Measurements from ENCODE around the gene GEMIN5.
"Not testable (repeated sequence)": the region's sequence is repeated elsewhere in the genome, so short reads cannot be mapped to it uniquely, and the experiment has no call there.

Gene GEMIN5

DNA sequence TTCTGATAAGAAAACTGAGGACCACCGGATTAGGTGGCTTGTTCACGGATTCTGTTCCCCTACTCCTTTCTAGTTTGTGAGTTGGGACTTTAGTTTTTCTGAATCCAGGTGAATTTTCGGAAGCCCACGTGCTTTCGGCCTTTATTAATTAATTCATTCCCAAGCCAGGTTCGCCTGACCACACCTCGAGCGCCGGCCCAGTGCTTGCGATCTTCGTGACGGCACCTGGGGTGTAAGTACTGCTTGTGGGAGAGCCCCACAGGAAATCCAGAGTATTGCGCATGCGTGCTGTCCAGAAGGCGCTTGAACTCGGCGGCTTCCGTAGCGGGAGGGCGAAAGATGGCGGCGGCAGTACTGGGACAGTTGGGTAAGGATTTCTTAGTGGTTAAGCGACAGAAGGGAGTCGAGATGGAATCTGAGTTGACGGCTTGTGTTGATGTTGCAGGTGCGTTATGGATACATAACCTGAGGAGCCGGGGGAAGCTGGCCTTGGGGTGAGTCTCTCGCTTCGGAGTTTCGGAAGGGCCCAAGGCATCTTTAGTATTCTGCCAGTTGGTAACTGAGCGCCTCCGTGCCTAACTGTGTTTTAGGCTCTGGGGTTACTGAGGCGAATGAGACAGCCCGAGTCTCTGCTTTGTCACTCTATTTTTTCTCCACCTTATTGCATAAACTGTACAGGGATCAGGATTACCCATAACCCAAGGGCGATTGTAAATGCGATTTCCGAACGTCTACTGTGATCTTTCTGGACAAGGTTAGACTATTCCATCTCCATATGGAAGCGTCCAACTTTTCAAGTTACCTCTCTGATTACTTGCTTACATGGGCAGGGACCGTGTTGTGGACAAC lies 3.0 kb upstream of the GEMIN5 start, which contains the start of gene MRPL22:
MRPL22 (plus strand) TSS at position 302 of the 849 bp plus-strand sequence; CDS start at position 340, 38 bp downstream.
- peak; percentile 95 for DNase-seq (ENCODE audit: low spot score)
- TF ChIP-seq, protein P1, sequence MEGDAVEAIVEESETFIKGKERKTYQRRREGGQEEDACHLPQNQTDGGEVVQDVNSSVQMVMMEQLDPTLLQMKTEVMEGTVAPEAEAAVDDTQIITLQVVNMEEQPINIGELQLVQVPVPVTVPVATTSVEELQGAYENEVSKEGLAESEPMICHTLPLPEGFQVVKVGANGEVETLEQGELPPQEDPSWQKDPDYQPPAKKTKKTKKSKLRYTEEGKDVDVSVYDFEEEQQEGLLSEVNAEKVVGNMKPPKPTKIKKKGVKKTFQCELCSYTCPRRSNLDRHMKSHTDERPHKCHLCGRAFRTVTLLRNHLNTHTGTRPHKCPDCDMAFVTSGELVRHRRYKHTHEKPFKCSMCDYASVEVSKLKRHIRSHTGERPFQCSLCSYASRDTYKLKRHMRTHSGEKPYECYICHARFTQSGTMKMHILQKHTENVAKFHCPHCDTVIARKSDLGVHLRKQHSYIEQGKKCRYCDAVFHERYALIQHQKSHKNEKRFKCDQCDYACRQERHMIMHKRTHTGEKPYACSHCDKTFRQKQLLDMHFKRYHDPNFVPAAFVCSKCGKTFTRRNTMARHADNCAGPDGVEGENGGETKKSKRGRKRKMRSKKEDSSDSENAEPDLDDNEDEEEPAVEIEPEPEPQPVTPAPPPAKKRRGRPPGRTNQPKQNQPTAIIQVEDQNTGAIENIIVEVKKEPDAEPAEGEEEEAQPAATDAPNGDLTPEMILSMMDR (IDR thresholded peaks at IDR 0.05; ENCODE audit: extremely low read depth, missing control alignments) = no peak

DNA sequence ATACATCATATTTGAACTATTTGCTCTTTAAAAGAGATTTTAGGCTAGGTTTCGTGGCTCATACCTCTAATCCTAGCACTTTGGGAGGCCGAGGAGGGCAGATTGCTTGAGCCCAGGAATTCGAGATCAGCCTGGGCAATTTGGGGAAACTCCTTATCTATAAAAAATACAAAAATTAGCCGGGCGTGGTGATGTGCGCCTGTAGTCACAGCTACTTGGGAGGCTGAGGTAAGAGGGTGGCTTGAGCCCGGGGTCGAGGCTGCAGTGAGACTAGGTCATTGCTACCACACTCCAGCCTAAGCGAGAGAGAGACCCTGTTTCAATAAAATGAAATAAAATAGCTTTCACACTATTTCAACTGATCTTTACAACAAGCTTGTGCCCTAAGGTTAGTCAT lies 2.4 kb upstream of the GEMIN5 start:
- TF ChIP-seq, protein P1 (IDR thresholded peaks at IDR 0.05; ENCODE audit: extremely low read depth, missing control alignments) = no peak
- DNase-seq (ENCODE audit: low spot score) = no peak

DNA sequence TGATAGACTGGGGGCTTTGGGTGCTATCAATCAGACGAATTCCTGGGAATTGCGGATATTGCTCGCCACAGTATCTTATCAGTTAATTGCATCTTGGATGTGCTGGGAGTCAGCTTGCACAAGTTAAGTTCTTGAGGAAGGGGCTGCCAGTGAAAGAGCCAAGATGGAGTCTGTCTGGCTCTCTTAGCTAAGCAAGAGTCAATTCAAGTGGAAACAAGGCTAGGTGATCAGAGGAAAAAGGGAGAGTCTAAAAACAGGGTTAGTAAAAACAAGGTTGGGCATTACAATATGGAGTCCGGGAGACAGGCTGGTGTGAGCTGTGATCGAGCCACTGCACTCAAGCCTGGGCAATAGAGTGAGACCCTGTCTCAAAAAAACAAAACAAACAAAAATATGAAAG lies 1.4 kb upstream of the GEMIN5 start:
- DNase-seq (ENCODE audit: low spot score) = not testable (repeated sequence)

DNA sequence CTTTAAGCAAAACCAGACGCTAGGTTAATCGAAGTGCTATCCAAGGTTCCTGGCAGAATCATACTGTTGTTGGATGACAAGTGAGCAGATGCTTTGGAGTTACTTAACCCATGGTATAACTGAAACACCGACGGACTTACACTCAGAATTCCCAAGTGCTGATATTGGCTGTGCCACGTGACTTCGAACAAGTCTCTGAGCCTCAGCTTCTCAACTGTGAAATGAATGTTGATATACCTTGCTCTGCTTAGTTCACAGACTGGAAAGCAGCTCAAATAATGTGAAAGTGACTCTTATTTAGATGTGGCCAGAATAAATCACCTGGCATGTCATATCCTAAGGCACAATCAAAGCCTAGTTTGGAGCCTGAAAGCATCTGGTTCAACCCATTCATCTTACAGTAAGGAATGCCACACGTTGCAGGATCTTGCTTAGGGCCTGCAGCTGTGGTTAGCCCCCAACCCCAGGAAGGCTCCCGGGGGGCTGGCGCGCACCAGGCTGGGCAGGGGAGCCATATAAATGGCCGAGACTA lies 759 bp downstream of the GEMIN5 start:
- TF ChIP-seq, protein P1 (IDR thresholded peaks at IDR 0.05; ENCODE audit: extremely low read depth, missing control alignments) = no peak
- DNase-seq (ENCODE audit: low spot score) = no peak

DNA sequence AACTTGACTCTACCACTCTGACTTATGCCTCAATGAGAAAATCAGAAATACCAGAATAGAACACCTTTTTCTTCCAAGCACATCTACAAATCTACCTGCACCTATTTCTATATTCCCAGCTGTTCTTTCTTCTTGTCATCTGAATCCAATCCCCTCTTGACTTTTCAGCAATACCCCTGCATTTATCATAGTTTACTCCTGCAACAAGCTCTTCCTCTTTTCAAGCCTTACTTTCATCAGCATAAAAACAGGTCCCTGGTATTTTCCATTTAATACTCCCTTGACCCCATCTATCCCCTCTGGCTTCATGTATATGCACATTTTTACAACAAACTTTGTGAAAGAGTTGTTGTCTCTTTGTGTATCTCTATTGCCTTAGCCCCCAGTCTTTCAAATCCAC lies 3.1 kb downstream of the GEMIN5 start:
- TF ChIP-seq, protein P1 (IDR thresholded peaks at IDR 0.05; ENCODE audit: extremely low read depth, missing control alignments) = no peak
- DNase-seq (ENCODE audit: low spot score) = no peak

DNA sequence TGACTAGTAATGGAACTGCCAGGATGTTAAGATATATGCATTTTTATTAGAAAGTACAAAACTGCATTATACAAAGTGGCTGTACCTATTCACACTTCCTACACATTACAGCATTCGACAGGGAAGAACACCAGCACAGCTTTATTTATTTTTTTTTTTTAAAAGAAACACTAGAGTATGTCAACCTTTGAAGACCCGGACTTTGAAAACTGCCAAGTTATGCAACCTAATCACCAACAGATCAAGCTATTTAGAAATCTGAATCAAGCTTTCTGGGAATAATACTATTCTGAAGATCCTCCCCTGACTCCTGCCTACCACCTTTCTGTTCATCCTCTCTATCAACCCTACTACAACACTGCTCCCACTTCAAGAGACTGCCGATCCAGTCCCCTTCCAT lies 4.5 kb downstream of the GEMIN5 start:
- DNase-seq (ENCODE audit: low spot score) = no peak
- TF ChIP-seq, protein P1 (IDR thresholded peaks at IDR 0.05; ENCODE audit: extremely low read depth, missing control alignments) = no peak

DNA sequence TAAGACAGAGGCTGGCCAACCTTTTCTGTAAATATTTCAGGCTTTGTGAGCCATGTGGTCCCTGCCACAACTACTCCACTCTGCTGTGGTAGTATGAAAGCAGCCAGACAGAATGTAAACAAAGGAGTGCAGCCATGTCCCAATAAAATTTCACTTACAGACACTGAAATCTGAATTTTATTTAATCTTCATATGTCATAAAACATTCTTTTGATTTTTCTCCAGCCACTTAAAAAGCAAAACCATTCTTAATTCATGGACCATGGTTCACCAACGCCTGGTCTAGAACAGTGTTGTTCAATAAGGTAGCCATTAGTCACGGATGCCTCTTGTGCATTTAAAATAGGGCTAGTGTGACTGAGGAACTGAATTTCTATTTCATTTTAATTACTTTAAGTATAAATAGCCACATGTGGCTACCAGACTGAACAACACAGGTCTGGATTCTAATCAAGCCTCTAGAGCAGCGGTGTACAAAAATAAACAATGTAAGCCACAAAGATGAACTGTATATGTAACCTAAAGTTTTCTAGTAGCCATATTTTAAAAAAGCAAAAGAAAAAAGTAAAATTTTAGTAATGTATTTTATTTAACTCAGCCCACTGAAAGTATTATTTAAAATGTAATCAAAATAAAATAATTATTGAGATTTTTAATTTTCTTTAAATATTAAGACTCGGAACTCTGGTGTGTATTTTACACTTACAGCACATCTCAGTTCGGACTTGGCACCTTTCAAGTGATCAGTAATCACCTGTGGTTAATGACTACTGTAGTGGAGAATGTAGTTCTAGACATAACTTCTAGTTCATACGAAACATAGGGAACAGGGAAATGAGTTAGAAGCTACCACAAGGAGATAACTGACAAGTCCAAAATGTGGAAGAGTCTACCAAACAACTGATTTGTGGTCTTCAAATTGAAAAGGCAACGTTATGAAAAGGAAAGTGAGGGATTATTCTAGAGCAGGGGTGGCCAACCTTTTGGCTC lies 14.3 kb downstream of the GEMIN5 start:
- no peak for DNase-seq (ENCODE audit: low spot score)
- TF ChIP-seq, protein P1 (IDR thresholded peaks at IDR 0.05; ENCODE audit: extremely low read depth, missing control alignments) = no peak
